CD4-positive, CD25-positive, alpha-beta regulatory T cell (primary cell): ENCODE data around the gene UBASH3B. TPM values are rescaled to one million over a fixed set of nuclear protein-coding genes. Genes with fewer than 3 reads are reported as not detected.

Source experiments
- ATAC-seq, 2 donors: fragments of 150-1000 bp; cut with Tn5 transposase; one replicate each; pipeline ENCODE4 v1.10.0; 2021; ENCODE audit warnings: low read depth in 2 of 2, moderate number of reproducible peaks in 2 of 2, moderate library complexity in 1 of 2
- DNase-seq, 3 donors: peaks; one replicate each; pipeline versions ENCODE4 v3.0.0 to v3.0.0-alpha.2; 2012 to 2022; ENCODE audit warnings: mixed read lengths in 1 of 3
- H3K27ac ChIP-seq: one replicate; pipeline ENCODE4 v1.7.0; 2013; ENCODE audit warnings: mild to moderate bottlenecking, low read length; ENCODE audit not compliant: insufficient read depth, poor library complexity, severe bottlenecking
- H3K27me3 ChIP-seq: one replicate; pipeline ENCODE4 v1.7.0; 2013; ENCODE audit warnings: low read length; ENCODE audit not compliant: control insufficient read depth, insufficient read depth
- H3K36me3 ChIP-seq: one replicate; pipeline ENCODE4 v1.7.0; 2013; ENCODE audit warnings: mild to moderate bottlenecking, low read length, moderate library complexity; ENCODE audit not compliant: control insufficient read depth, insufficient read depth
- H3K4me1 ChIP-seq: 2 replicates; pipeline ENCODE4 v1.7.0; 2013; ENCODE audit warnings: mild to moderate bottlenecking, low read length; ENCODE audit not compliant: insufficient read depth, control insufficient read depth, poor library complexity, severe bottlenecking
- H3K4me3 ChIP-seq: one replicate; pipeline ENCODE4 v1.7.0; 2013; ENCODE audit warnings: low read depth, mild to moderate bottlenecking, low read length, moderate library complexity
- H3K9me3 ChIP-seq, 2 experiments: 1 replicate in 1 of 2; 2 replicates in 1 of 2; pipeline ENCODE4 v1.7.0; 2013; ENCODE audit warnings: low read length in 2 of 2, mild to moderate bottlenecking in 1 of 2, moderate library complexity in 1 of 2; ENCODE audit not compliant: control insufficient read depth in 2 of 2
- H3K27ac Mint-ChIP-seq, 3 donors: one replicate each; pipeline ENCODE4 v1.8.0; 2020 to 2022; ENCODE audit warnings: mild to moderate bottlenecking in 3 of 3, mixed read lengths in 3 of 3, moderate library complexity in 2 of 3
- H3K27me3 Mint-ChIP-seq: one replicate; pipeline ENCODE4 v1.8.0; 2022; ENCODE audit warnings: mild to moderate bottlenecking, mixed read lengths
- H3K36me3 Mint-ChIP-seq: one replicate; pipeline ENCODE4 v1.8.0; 2020; ENCODE audit warnings: mixed read lengths
- H3K4me1 Mint-ChIP-seq, 4 donors: one replicate each; pipeline ENCODE4 v1.8.0; 2020 to 2022; ENCODE audit warnings: mixed read lengths in 4 of 4, mild to moderate bottlenecking in 1 of 4
- H3K4me3 Mint-ChIP-seq, 4 donors: one replicate each; pipeline ENCODE4 v1.8.0; 2020 to 2022; ENCODE audit warnings: mild to moderate bottlenecking in 4 of 4, mixed read lengths in 4 of 4, moderate library complexity in 3 of 4
- H3K9me3 Mint-ChIP-seq, 7 donors: one replicate each; pipeline ENCODE4 v1.8.0; 2020 to 2022; ENCODE audit warnings: mixed read lengths in 7 of 7, mild to moderate bottlenecking in 3 of 7, moderate library complexity in 2 of 7
- polyA plus RNA-seq, 4 donors: library from polyadenylated mRNA; unstranded; fragments of 300-500 nt; fragmentation: Illumina TruSeq; gene quantifications; one replicate each; pipeline ENCODE4 v1.2.3, GENCODE V29; 2021
- total RNA-seq: library from RNA; stranded (reverse); gene quantifications from one replicate; pipeline ENCODE4 v1.2.3, GENCODE V29; 2022

The UBASH3B gene
- total and polyA plus RNA-seq, 5 donors from 2014 or later: 14.2 to 57.6 (median 19.1) TPM

GRCh38 chr11:122813894-122814270, 158.4 kb downstream of the UBASH3B start:
- no peaks in the 10 kb centered on the region for H3K27me3 ChIP-seq
- H3K9me3 ChIP-seq: no peaks in the 10 kb centered on the region
- H3K4me3 ChIP-seq: no peak overlapping the region
- Mint-ChIP-seq H3K27me3 (no peaks in the 10 kb centered on the region), H3K4me1 (peaks cover 0 to 16% (median 8%) of the 10 kb centered on the region in 4 donors), H3K36me3 (peaks cover 33% of the 10 kb centered on the region), H3K27ac (peak overlapping the region in 1 of 3 donors; percentile 39), H3K4me3 (no peak overlapping the region), H3K9me3 (peaks cover 0 to 4% (median 0%) of the 10 kb centered on the region in 7 donors)
- no peaks in the 10 kb centered on the region for H3K4me1 ChIP-seq
- ATAC-seq (no peak), DNase-seq (no peak)
- no peak overlapping the region for H3K27ac ChIP-seq
- H3K36me3 ChIP-seq: peaks cover 31% of the 10 kb centered on the region

- ATAC-seq (no peak), DNase-seq (no peak)
- no peak overlapping the region for H3K27ac ChIP-seq
- no peaks in the 10 kb centered on the region for H3K4me1 ChIP-seq
- Mint-ChIP-seq H3K4me3 (no peak overlapping the region), H3K36me3 (peaks cover 33% of the 10 kb centered on the region), H3K9me3 (peaks cover 0 to 9% (median 2%) of the 10 kb centered on the region in 7 donors), H3K4me1 (peaks cover 0 to 16% (median 8%) of the 10 kb centered on the region in 4 donors), H3K27ac (peak overlapping the region in 1 of 3 donors; percentile 39), H3K27me3 (no peaks in the 10 kb centered on the region)
- peaks cover 27% of the 10 kb centered on the region for H3K36me3 ChIP-seq
- H3K9me3 ChIP-seq: peaks cover 0 to under 1% of the 10 kb centered on the region in 2 experiments
- no peak overlapping the region for H3K4me3 ChIP-seq
- H3K27me3 ChIP-seq: no peaks in the 10 kb centered on the region
Observed at GRCh38 chr11:122814401-122814800, 158.9 kb downstream of the UBASH3B start.

- H3K36me3 Mint-ChIP-seq: peaks cover 25% of the 10 kb centered on the region
- ATAC-seq (no peak), DNase-seq (no peak)
- Histone ChIP-seq H3K27ac (no peak overlapping the region), H3K9me3 (peaks cover 0 to 6% of the 10 kb centered on the region in 2 experiments), H3K36me3 (peaks cover 12% of the 10 kb centered on the region), H3K4me3 (no peak overlapping the region), H3K27me3 (no peaks in the 10 kb centered on the region), H3K4me1 (no peaks in the 10 kb centered on the region)
- H3K4me1 Mint-ChIP-seq: peaks cover 0 to 15% (median 8%) of the 10 kb centered on the region in 4 donors
- peaks cover 0 to 13% (median 4%) of the 10 kb centered on the region in 7 donors for H3K9me3 Mint-ChIP-seq
- H3K27me3 Mint-ChIP-seq: no peaks in the 10 kb centered on the region
- peak overlapping the region in 1 of 3 donors; percentile 24 for H3K27ac Mint-ChIP-seq
- H3K4me3 Mint-ChIP-seq: no peak overlapping the region
Observed at GRCh38 chr11:122815900-122816299, 160.4 kb downstream of the UBASH3B start.

GRCh38 chr11:122816761-122817520, 161.4 kb downstream of the UBASH3B start:
- H3K9me3 Mint-ChIP-seq: peaks cover 0 to 13% (median 4%) of the 10 kb centered on the region in 7 donors
- Histone ChIP-seq H3K27ac (no peak overlapping the region), H3K4me1 (no peaks in the 10 kb centered on the region), H3K27me3 (no peaks in the 10 kb centered on the region), H3K36me3 (peaks cover 4% of the 10 kb centered on the region), H3K4me3 (no peak overlapping the region), H3K9me3 (peaks cover 0 to 6% of the 10 kb centered on the region in 2 experiments)
- DNase-seq (no peak), ATAC-seq (no peak)
- H3K27ac Mint-ChIP-seq: peak overlapping the region; percentile 2 to 24 (median 6)
- H3K36me3 Mint-ChIP-seq: peaks cover 20% of the 10 kb centered on the region
- H3K27me3 Mint-ChIP-seq: no peaks in the 10 kb centered on the region
- no peak overlapping the region for H3K4me3 Mint-ChIP-seq
- peaks cover 5 to 17% (median 10%) of the 10 kb centered on the region in 4 donors for H3K4me1 Mint-ChIP-seq

GRCh38 chr11:122820158-122820557, 164.6 kb downstream of the UBASH3B start:
- Histone ChIP-seq H3K9me3 (peaks cover 0 to 6% of the 10 kb centered on the region in 2 experiments), H3K27ac (no peak overlapping the region), H3K27me3 (no peaks in the 10 kb centered on the region), H3K4me1 (no peaks in the 10 kb centered on the region), H3K36me3 (no peaks in the 10 kb centered on the region), H3K4me3 (no peak overlapping the region)
- Mint-ChIP-seq H3K27ac (no peak overlapping the region), H3K9me3 (peaks cover 0 to 13% (median 10%) of the 10 kb centered on the region in 7 donors), H3K4me3 (no peak overlapping the region), H3K27me3 (peaks cover 5% of the 10 kb centered on the region), H3K36me3 (peaks cover 26% of the 10 kb centered on the region), H3K4me1 (peaks cover 0 to 11% (median 5%) of the 10 kb centered on the region in 4 donors)
- DNase-seq (no peak), ATAC-seq (no peak)

GRCh38 chr11:122821169-122821568, 165.6 kb downstream of the UBASH3B start:
- Mint-ChIP-seq H3K27me3 (peaks cover 11% of the 10 kb centered on the region), H3K4me1 (peaks cover 0 to 11% (median 5%) of the 10 kb centered on the region in 4 donors), H3K27ac (peak overlapping the region in 1 of 3 donors; percentile 30), H3K9me3 (peaks cover 0 to 13% (median 10%) of the 10 kb centered on the region in 7 donors), H3K4me3 (no peak overlapping the region), H3K36me3 (peaks cover 26% of the 10 kb centered on the region)
- DNase-seq (no peak), ATAC-seq (no peak)
- peaks cover 0 to 6% of the 10 kb centered on the region in 2 experiments for H3K9me3 ChIP-seq
- H3K36me3 ChIP-seq: no peaks in the 10 kb centered on the region
- H3K27ac ChIP-seq: no peak overlapping the region
- no peak overlapping the region for H3K4me3 ChIP-seq
- H3K4me1 ChIP-seq: no peaks in the 10 kb centered on the region
- no peaks in the 10 kb centered on the region for H3K27me3 ChIP-seq

- Histone ChIP-seq H3K36me3 (no peaks in the 10 kb centered on the region), H3K27me3 (no peaks in the 10 kb centered on the region), H3K4me3 (no peak overlapping the region), H3K9me3 (peaks cover 0 to 6% of the 10 kb centered on the region in 2 experiments), H3K4me1 (no peaks in the 10 kb centered on the region), H3K27ac (no peak overlapping the region)
- DNase-seq (no peak), ATAC-seq (no peak)
- no peak overlapping the region for H3K27ac Mint-ChIP-seq
- no peak overlapping the region for H3K4me3 Mint-ChIP-seq
- H3K4me1 Mint-ChIP-seq: peaks cover 0 to 11% (median 5%) of the 10 kb centered on the region in 4 donors
- peaks cover 0 to 13% (median 10%) of the 10 kb centered on the region in 7 donors for H3K9me3 Mint-ChIP-seq
- H3K36me3 Mint-ChIP-seq: peaks cover 26% of the 10 kb centered on the region
- H3K27me3 Mint-ChIP-seq: peaks cover 15% of the 10 kb centered on the region
Observed at GRCh38 chr11:122822241-122822640, 166.7 kb downstream of the UBASH3B start.
